GM18870 (cell line): Measurements from ENCODE around the gene CAPZB.

ENCODE experiments used
- ATAC-seq: cut with Tn5 transposase; IDR thresholded peaks from one replicate; pipeline ENCODE4 v1.9.1; 2021; ENCODE audit warnings: moderate library complexity; ENCODE audit not compliant: unreplicated experiment

The CAPZB gene

DNA sequence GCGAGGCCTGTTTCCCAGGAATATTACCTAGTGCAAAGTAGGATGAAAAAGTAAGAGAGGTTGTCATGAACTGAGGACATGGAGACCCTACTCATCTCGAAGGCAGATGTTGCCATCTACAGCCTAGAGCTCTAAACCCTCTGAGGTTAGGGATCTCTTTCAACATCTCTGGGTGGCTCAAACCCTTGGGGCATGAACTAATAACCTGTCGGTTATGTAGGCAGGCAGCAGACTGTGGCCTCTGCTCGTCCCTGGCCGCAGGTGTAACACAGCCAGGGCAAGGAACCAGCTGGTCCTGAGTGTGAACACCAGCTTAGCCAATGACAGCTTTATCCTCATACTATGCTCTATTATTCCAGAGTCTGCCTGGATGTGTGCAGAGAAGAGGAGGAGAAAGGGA, 13.2 kb downstream of the CAPZB start:
- no peak for ATAC-seq

DNA sequence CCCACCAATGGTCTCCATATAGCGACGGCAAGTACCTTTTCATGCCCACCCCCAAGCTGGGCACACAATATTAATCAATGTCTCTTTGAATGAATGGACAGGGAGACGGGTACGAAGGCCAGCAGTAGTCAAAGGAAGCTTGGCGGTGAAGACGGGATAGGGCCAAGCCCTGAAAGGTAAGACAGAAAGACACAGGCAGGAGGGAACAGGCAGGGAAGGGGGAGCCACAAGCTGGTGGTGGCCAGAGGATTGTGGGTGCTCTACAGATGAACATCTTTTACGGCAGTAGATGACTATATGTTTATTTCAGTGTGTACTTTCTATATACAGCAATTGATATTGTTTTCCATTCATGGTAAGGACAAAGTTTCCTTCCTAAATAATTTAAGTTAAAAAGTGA, 16.3 kb downstream of the CAPZB start:
- peak; percentile 15 for ATAC-seq

- ATAC-seq = no peak
Measured at GRCh38 chr1:19468397-19468956, 16.9 kb downstream of the CAPZB start.

DNA sequence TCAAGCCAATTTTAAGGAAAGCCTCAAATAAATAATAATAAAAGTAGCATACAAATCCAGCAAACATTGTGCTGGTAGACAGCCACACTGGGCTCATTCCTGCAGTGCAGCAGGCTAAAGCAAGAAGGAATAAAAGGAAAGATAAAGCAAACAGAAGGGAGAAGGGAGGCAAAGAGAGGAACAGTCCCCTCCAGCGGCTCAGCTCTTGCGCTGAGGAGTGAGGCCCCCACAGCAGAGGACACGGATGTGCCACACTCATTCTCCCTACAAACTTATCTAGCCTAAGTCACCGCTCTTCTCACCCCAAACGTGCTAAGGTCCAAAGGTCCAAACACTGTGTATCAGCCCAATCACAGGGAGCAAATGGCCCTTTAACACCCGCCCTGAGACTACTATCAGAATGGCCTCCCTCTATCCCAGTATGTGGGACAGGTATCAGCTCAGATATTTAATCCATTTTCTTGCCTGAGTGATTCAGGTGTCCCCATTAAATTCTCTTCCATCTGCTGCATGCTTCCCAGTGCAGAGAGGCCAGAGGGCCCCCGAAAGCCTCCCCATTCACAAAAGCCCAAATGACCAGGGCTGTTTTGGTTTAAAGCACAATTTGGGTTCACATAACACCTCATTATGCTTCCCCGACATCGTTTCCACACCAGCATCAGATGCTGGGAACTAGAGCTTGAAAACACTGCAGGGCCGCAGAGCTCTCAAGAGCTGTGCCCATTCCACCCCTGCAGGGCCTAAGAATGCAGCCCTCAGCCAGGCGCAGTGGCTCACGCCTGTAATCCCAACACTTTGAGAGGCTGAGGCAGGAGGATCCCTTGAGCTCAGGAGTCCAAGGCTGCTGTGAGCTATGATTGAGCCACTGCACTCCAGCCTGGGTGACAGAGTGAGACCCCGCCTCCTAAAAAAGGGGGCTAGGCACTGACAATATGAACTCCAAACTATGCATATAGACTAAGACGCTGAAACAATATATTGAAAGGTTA, 17.8 kb downstream of the CAPZB start:
- ATAC-seq = no peak

DNA sequence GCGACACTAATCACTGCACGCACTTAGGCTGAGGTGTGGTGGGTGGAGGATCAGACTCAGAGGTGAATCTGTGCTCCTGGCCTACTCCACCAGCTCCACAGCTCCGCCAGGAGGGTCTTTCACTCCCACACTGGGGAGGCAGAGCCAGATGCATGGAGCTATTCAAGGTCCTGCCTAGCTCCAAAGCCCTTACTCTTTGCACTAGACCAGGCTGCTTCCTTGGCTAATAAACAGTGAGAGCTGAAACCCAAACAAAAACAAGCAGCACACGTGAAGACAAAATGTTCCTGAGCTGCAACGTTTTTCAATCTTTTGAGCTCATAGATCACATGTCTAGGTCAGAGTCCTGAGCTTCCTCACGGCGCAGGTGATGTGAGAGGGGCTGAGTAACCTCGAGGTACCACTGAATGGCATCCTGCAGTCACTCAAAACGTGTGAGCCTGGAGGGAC, 19.2 kb downstream of the CAPZB start:
- ATAC-seq = no peak

- no peak for ATAC-seq
Measured at GRCh38 chr1:19465650-19466049, 19.7 kb downstream of the CAPZB start.

DNA sequence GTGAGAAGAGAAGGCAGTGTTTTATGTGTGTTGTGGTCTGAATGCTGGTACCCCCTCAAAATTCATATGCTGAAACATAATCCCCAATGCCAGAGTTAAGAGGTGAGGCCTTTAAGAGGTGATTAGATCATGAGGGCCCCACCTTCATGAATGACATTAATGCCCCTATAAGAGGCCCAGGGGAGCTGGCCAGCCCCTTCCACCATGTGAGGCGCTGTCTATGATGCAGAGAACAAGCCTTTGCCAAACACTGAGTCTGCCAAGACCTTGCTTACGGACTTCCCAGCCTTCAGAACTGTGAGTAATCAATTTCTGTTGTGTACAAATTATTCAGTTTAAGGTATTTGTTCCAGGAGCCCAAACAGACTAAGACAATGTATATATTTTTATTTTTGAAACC, 20.2 kb downstream of the CAPZB start:
- ATAC-seq = no peak

- no peak for ATAC-seq
Measured at GRCh38 chr1:19464696-19465095, 20.6 kb downstream of the CAPZB start.

- ATAC-seq = no peak
Measured at GRCh38 chr1:19463504-19463803, 21.9 kb downstream of the CAPZB start.

GRCh38 chr1:19462781-19463503, 22.4 kb downstream of the CAPZB start:
- no peak for ATAC-seq

DNA sequence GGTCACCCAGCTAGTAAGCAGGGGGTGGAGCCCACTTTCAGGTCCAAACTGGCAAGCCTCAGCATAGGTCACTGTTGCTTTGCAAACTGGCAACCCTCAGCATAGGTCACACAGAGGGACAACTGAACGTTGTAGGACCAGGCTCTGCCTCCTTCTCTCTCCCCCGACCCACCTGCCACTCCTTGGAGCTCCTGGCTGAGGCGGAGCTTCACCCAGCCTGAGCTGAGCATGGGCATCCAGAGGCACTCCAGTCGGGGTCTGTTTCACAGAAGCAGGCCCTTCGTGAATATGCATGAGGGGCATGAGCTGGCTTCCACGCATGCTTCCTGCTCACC, 24.2 kb downstream of the CAPZB start:
- no peak for ATAC-seq

DNA sequence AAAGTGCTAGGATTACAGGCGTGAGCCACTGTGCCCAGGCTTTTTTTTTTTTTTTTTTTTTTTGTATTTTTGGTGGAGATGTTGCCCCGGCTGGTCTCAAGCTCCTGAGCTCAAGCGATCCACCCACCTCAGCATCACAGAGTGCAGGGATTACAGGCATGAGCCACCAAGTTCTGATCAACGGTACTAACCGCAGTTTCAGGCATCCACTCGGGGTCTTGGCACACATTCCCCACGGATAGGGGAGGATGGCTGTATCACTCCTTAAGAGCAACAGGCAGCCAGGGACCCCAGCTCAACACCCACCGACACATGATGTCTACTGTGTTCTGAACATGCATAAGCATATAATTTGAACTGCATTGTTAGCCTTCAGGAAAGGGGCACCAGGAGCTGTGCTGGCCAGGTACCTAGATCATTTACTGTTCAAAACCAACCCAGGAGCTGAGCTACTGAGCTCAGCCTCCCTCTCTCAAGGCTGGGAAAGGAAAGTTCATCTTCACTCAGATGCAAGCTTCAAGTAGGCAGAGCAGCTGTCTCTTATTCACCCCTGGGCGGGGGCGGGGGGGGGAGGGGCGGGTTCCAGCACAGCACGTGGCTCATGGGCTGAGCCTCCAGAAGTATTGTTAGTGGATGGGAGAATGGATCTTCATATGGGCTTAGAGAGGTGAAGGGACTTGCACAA, 24.7 kb downstream of the CAPZB start:
- ATAC-seq = no peak

DNA sequence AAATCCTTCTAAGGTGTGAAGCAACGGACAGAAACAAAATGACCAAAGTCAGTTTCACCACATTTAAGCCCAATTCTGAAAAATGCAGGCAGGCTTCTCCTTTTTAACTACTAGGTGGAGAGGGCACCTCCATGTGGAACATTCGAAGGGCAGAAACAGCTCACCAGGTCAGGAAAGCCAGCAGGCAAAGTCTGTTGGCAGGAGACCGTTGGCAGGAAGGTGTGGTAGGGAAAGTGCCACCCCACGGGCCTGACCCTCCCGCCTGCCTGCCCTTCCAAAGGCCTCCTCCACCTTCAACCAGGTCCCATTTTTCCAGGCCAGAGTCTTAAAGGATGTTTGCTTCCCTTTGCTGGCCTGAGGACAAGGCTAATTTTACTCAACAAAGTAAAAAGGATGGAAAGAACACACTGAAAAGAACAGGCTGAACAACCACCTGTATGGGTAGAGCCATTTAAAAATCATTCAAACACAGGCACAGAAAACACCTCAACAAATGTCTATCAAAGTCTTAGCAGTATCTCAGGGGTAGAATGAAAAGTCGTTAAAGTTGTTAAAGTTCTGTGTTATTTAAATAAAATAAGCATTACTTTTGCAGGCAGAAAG, 26.4 kb downstream of the CAPZB start:
- ATAC-seq = no peak

GRCh38 chr1:19457607-19458006, 27.7 kb downstream of the CAPZB start:
- no peak for ATAC-seq

DNA sequence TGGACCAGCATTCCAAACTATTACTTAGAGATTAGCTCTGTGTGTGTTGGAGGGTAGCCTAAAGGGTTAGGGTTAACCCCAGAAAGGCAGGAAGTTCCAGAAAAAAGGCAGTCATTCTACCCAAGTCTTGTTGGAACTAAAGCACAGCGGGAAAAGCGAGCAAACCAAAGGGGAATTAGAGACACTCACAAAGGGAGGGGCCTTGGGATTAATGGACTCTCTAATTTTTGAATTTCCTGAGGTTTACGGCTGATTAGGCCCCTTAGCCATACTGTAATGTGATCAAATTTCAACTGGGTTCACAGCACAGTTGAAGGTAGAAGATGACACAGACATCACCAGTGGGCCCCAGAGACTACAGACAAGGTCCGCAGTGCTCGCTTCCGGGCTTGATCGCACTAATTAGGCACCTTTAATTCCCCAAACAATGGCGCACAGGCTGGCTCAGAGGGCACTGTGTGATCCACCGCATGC, 28.3 kb downstream of the CAPZB start:
- ATAC-seq = no peak

DNA sequence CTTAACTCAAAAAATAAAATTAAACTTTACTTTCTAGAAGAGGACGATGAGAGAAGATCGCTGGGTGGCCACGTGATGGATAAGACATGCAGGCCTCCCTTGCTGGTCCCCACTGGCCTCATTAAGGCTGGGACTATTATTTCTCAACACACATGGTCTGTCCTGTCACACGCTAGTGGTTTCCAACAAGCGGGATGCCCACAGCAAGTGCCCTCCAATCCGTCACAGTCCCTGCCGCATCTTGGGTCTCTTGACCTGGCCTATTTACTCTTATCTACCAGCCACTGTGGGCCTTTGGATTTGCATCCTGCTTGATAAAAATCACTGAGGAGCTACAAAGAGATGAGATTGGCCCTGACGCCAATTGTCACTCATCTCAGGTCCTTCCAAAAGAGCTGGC, 30.0 kb downstream of the CAPZB start:
- ATAC-seq = no peak

DNA sequence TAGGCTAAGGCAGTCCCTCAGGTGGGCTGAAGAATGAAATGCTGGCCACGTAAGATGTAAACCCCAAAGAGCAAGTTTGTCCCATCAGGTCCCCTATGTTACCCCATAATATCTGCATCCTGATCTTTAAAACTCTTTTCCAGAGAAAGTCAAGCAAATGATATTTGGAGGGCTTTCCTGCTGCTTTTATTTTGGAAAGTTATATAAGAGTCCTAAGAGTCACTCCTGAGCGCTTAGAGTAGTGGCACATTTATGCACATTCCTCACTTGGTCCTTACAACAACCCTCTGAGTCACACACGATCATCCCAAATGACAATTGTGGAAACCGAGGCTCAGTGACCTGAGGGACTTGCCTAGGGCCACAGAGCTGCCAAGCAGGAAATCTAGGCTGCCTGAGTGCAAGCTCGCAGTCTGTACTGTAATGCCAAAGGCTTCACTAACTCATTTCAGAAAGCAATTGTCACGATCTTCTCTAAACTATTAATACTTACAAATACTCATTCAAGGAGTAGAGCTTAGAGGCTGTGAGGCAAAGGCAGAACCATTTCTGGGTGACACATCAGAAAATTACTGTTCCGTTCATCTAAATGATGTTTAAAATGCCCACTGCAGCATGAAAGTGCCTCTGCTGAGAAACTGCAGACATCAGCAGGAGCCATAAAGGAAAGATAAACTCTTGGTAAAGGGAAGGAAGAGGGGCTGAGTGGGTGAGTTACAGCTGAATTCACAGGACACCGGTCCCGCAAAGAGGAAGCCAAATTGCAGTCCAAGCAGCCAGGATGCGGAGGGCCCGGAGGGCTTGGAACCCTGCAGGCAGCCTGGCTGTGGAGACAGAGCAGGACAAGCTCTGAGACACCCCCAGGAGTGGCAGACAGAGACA, 30.8 kb downstream of the CAPZB start:
- ATAC-seq = no peak

GRCh38 chr1:19453741-19454201, 31.6 kb downstream of the CAPZB start:
- ATAC-seq = no peak

GRCh38 chr1:19452221-19452663, 33.1 kb downstream of the CAPZB start:
- ATAC-seq = no peak
